Measurements from ENCODE around the gene MED13.
"Not testable (repeated sequence)": the region's sequence is repeated elsewhere in the genome, so short reads cannot be mapped to it uniquely, and the experiment has no call there.

Gene MED13

GRCh38 chr17:62086737-62087136 is 21.7 kb upstream of the MED13 start:
- DNase-seq (ENCODE audit: low read depth in 2 of 2), result no peak

- DNase-seq (ENCODE audit: low read depth in 2 of 2), result no peak
Observed at GRCh38 chr17:62085511-62086408, 20.7 kb upstream of the MED13 start.

- no peak for DNase-seq (ENCODE audit: low read depth in 2 of 2)
Observed at GRCh38 chr17:62084585-62084984, 19.5 kb upstream of the MED13 start.

- DNase-seq (ENCODE audit: low read depth in 2 of 2), result no peak
Observed at GRCh38 chr17:62083651-62084050, 18.6 kb upstream of the MED13 start.

- no peak for DNase-seq (ENCODE audit: low read depth in 2 of 2)
Observed at GRCh38 chr17:62080647-62081046, 15.6 kb upstream of the MED13 start.

- DNase-seq (ENCODE audit: low read depth in 2 of 2), result no peak
Observed at GRCh38 chr17:62078009-62078408, 12.9 kb upstream of the MED13 start.

- DNase-seq (ENCODE audit: low read depth in 2 of 2), result no peak
Observed at GRCh38 chr17:62076864-62077788, 12.0 kb upstream of the MED13 start.

- DNase-seq (ENCODE audit: low read depth in 2 of 2), result no peak
Observed at GRCh38 chr17:62075308-62075815, 10.3 kb upstream of the MED13 start.

- DNase-seq (ENCODE audit: low read depth in 2 of 2), result no peak
Observed at GRCh38 chr17:62073993-62074392, 8.9 kb upstream of the MED13 start.

GRCh38 chr17:62072855-62073254 is 7.8 kb upstream of the MED13 start:
- DNase-seq (ENCODE audit: low read depth in 2 of 2), result not testable (repeated sequence)

- no peak for DNase-seq (ENCODE audit: low read depth in 2 of 2)
Observed at GRCh38 chr17:62070900-62071299, 5.8 kb upstream of the MED13 start.

- DNase-seq (ENCODE audit: low read depth in 2 of 2), result no peak
Observed at GRCh38 chr17:62067165-62068145, 2.4 kb upstream of the MED13 start.

GRCh38 chr17:62065611-62066468 is 762 bp upstream of the MED13 start:
- peak; percentile 96 to 97 for DNase-seq (ENCODE audit: low read depth in 2 of 2)

GRCh38 chr17:62064029-62064790 is 868 bp downstream of the MED13 start:
- no peak for DNase-seq (ENCODE audit: low read depth in 2 of 2)

- DNase-seq (ENCODE audit: low read depth in 2 of 2), result no peak
Observed at GRCh38 chr17:62062944-62063343, 2.1 kb downstream of the MED13 start.

- no peak for DNase-seq (ENCODE audit: low read depth in 2 of 2)
Observed at GRCh38 chr17:62062302-62062701, 2.8 kb downstream of the MED13 start.

GRCh38 chr17:62059414-62059813 is 5.7 kb downstream of the MED13 start:
- no peak for DNase-seq (ENCODE audit: low read depth in 2 of 2)

- no peak for DNase-seq (ENCODE audit: low read depth in 2 of 2)
Observed at GRCh38 chr17:62058611-62059010, 6.5 kb downstream of the MED13 start.

GRCh38 chr17:62057696-62058095 is 7.4 kb downstream of the MED13 start:
- no peak for DNase-seq (ENCODE audit: low read depth in 2 of 2)

All from stimulated activated CD8-positive, alpha-beta memory T cell treated with anti-CD3 and anti-CD28 coated beads, Interleukin-2, amount 100 ng/mL, for 48 hours (primary cell).